CD14-positive monocyte (primary cell): Measurements from ENCODE around the gene SNCAIP. TPM values are rescaled to one million over a fixed set of nuclear protein-coding genes. Genes with fewer than 3 reads are reported as not detected.

ENCODE experiments used
- DNase-seq, 3 donors: peaks; one replicate each; pipeline ENCODE4 v3.0.0-alpha.2; 2011 to 2022
- H2AFZ ChIP-seq: 2 replicates; pipeline ENCODE4 v1.6.0; 2012; ENCODE audit warnings: mild to moderate bottlenecking, low read depth, low read length, inconsistent platforms; ENCODE audit not compliant: insufficient read depth, poor library complexity, severe bottlenecking
- H3K27ac ChIP-seq, 2 donors: 1 replicate in 1 of 2; 2 replicates in 1 of 2; pipeline ENCODE4 v1.5.1; 2012 to 2013; ENCODE audit warnings: low read length in 2 of 2, control low read depth in 1 of 2, inconsistent platforms in 1 of 2, low read depth in 1 of 2, mild to moderate bottlenecking in 1 of 2
- H3K27me3 ChIP-seq, 2 donors: one replicate each; pipeline versions ENCODE4 v1.6.0 to v1.6.1; 2011 to 2013; ENCODE audit warnings: low read length in 2 of 2; ENCODE audit not compliant: control insufficient read depth in 2 of 2, insufficient read depth in 2 of 2
- H3K36me3 ChIP-seq, 2 donors: replicated peaks in 1 of 2; 1 replicate in 1 of 2; 2 replicates in 1 of 2; pipeline versions ENCODE4 v1.5.1 to v1.6.1; 2012 to 2013; ENCODE audit warnings: low read length in 2 of 2, control low read depth in 1 of 2, inconsistent platforms in 1 of 2, mild to moderate bottlenecking in 1 of 2; ENCODE audit not compliant: insufficient read depth in 2 of 2, control insufficient read depth in 1 of 2
- H3K4me1 ChIP-seq, 2 donors: 1 replicate in 1 of 2; 2 replicates in 1 of 2; pipeline versions ENCODE4 v1.5.1 to v1.6.1; 2012 to 2013; ENCODE audit warnings: low read length in 2 of 2, control low read depth in 1 of 2, inconsistent platforms in 1 of 2, mild to moderate bottlenecking in 1 of 2, moderate library complexity in 1 of 2; ENCODE audit not compliant: insufficient read depth in 2 of 2, control insufficient read depth in 1 of 2
- H3K4me2 ChIP-seq: replicated peaks from 2 replicates; pipeline ENCODE3; 2012; ENCODE audit warnings: low read length, moderate library complexity, mild to moderate bottlenecking; ENCODE audit not compliant: poor library complexity, severe bottlenecking; ENCODE audit errors: extremely low read depth
- H3K4me3 ChIP-seq, 3 experiments: fragments of 200-600 bp in 1 of 3; sonication (generic) in 1 of 3; replicated peaks in 1 of 3; 1 replicate in 2 of 3; 2 replicates in 1 of 3; pipeline ENCODE4 v1.5.1; 2011 to 2013; ENCODE audit warnings: low read length in 3 of 3, mild to moderate bottlenecking in 3 of 3, control low read depth in 2 of 3, low read depth in 2 of 3, inconsistent platforms in 1 of 3, moderate library complexity in 1 of 3
- H3K79me2 ChIP-seq: 2 replicates; pipeline ENCODE4 v1.6.0; 2012; ENCODE audit warnings: mild to moderate bottlenecking, control low read depth, inconsistent platforms, low read length, moderate library complexity; ENCODE audit not compliant: insufficient read depth
- H3K9ac ChIP-seq: 2 replicates; pipeline ENCODE4 v1.6.0; 2017; ENCODE audit warnings: low read length, mild to moderate bottlenecking; ENCODE audit not compliant: insufficient read depth, poor library complexity, severe bottlenecking
- H3K9me3 ChIP-seq, 2 donors: replicated peaks in 1 of 2; 1 replicate in 1 of 2; 2 replicates in 1 of 2; pipeline versions ENCODE4 v1.5.1 to v1.6.1; 2012 to 2013; ENCODE audit warnings: low read length in 2 of 2, control low read depth in 1 of 2; ENCODE audit not compliant: control insufficient read depth in 1 of 2, insufficient read depth in 1 of 2
- H4K20me1 ChIP-seq: 2 replicates; pipeline ENCODE4 v1.6.0; 2012; ENCODE audit warnings: mild to moderate bottlenecking, low read length, control low read depth, moderate library complexity; ENCODE audit not compliant: insufficient read depth
- H3K27ac Mint-ChIP-seq, 7 donors: one replicate each; pipeline ENCODE4 v1.8.0; 2020; ENCODE audit warnings: mild to moderate bottlenecking in 7 of 7, mixed read lengths in 7 of 7, moderate library complexity in 6 of 7, inconsistent platforms in 2 of 7
- H3K27me3 Mint-ChIP-seq, 3 donors: one replicate each; pipeline ENCODE4 v1.8.0; 2021 to 2022; ENCODE audit warnings: low read depth in 3 of 3, mild to moderate bottlenecking in 3 of 3, mixed read lengths in 3 of 3, moderate library complexity in 3 of 3, inconsistent platforms in 1 of 3
- H3K36me3 Mint-ChIP-seq, 2 donors: one replicate each; pipeline ENCODE4 v1.8.0; 2020; ENCODE audit warnings: mixed read lengths in 2 of 2, inconsistent platforms in 1 of 2, mild to moderate bottlenecking in 1 of 2
- H3K4me1 Mint-ChIP-seq: one replicate; pipeline ENCODE4 v1.8.0; 2020; ENCODE audit warnings: mild to moderate bottlenecking, mixed read lengths
- H3K4me3 Mint-ChIP-seq, 2 donors: one replicate each; pipeline ENCODE4 v1.8.0; 2020; ENCODE audit warnings: mild to moderate bottlenecking in 2 of 2, mixed read lengths in 2 of 2, moderate library complexity in 1 of 2
- H3K9me3 Mint-ChIP-seq, 7 donors: one replicate each; pipeline ENCODE4 v1.8.0; 2020 to 2022; ENCODE audit warnings: mixed read lengths in 7 of 7, mild to moderate bottlenecking in 6 of 7, moderate library complexity in 6 of 7, inconsistent platforms in 2 of 7
- WGBS: methylation state at CpG from one replicate; pipeline ENCODE4 v1.1.5; 2013; ENCODE audit warnings: missing lambda C conversion rate; ENCODE audit not compliant: insufficient coverage; 5-methylcytosine and 5-hydroxymethylcytosine counted together
- intact Hi-C, 2 donors: fragments of 100-400 bp; cut with micrococcal nuclease; formaldehyde crosslinking; loops; one replicate each; pipeline versions ENCODE4 v1.15.0 to v1.15.1; 2023
- polyA plus RNA-seq, 3 donors: library from polyadenylated mRNA; depleted of rRNA in 1 of 3; unstranded in 2 of 3; stranded (reverse) in 1 of 3; fragments of 300-500 nt in 2 of 3; fragments of >200 nt in 1 of 3; fragmentation: Illumina TruSeq in 2 of 3; gene quantifications; 1 replicate in 2 of 3; 2 replicates in 1 of 3; pipeline ENCODE4 v1.2.3, GENCODE V29; 2012 to 2021
- TF ChIP-seq, protein P1 (sequence below): fragments of 200-600 bp; IDR thresholded peaks from one replicate; pipeline ENCODE4 v1.8.0; 2022; ENCODE audit warnings: antibody characterized with exemption, mild to moderate bottlenecking

Gene SNCAIP
- polyA plus RNA-seq, 3 donors: not detected

GRCh38 chr5:122401976-122402725, 90.1 kb downstream of the SNCAIP start:
- no peaks in the 10 kb centered on the region for H3K4me1 ChIP-seq
- no peak for DNase-seq
- intact Hi-C loops: no loop called here
- no peaks in the 10 kb centered on the region for H3K4me1 Mint-ChIP-seq
- no peak overlapping the region for H3K4me3 Mint-ChIP-seq
- no peaks in the 10 kb centered on the region for H4K20me1 ChIP-seq
- H3K27me3 ChIP-seq: no peaks in the 10 kb centered on the region
- H3K36me3 ChIP-seq: no peaks in the 10 kb centered on the region
- H3K9me3 Mint-ChIP-seq: peaks cover 0 to 3% (median 0%) of the 10 kb centered on the region in 7 donors
- TF ChIP-seq, protein P1, sequence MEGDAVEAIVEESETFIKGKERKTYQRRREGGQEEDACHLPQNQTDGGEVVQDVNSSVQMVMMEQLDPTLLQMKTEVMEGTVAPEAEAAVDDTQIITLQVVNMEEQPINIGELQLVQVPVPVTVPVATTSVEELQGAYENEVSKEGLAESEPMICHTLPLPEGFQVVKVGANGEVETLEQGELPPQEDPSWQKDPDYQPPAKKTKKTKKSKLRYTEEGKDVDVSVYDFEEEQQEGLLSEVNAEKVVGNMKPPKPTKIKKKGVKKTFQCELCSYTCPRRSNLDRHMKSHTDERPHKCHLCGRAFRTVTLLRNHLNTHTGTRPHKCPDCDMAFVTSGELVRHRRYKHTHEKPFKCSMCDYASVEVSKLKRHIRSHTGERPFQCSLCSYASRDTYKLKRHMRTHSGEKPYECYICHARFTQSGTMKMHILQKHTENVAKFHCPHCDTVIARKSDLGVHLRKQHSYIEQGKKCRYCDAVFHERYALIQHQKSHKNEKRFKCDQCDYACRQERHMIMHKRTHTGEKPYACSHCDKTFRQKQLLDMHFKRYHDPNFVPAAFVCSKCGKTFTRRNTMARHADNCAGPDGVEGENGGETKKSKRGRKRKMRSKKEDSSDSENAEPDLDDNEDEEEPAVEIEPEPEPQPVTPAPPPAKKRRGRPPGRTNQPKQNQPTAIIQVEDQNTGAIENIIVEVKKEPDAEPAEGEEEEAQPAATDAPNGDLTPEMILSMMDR: no peak
- H3K27ac Mint-ChIP-seq: no peak overlapping the region
- H3K27me3 Mint-ChIP-seq: peaks cover 0 to 7% (median 3%) of the 10 kb centered on the region in 3 donors
- H2AFZ ChIP-seq: no peak overlapping the region
- H3K4me3 ChIP-seq: no peak overlapping the region
- no peak overlapping the region for H3K9ac ChIP-seq
- H3K9me3 ChIP-seq: no peaks in the 10 kb centered on the region
- 100% methylated on average over 1 of the region's 4 CpGs for WGBS
- H3K27ac ChIP-seq: no peak overlapping the region
- no peak overlapping the region for H3K4me2 ChIP-seq
- no peaks in the 10 kb centered on the region for H3K36me3 Mint-ChIP-seq
- no peaks in the 10 kb centered on the region for H3K79me2 ChIP-seq

DNA sequence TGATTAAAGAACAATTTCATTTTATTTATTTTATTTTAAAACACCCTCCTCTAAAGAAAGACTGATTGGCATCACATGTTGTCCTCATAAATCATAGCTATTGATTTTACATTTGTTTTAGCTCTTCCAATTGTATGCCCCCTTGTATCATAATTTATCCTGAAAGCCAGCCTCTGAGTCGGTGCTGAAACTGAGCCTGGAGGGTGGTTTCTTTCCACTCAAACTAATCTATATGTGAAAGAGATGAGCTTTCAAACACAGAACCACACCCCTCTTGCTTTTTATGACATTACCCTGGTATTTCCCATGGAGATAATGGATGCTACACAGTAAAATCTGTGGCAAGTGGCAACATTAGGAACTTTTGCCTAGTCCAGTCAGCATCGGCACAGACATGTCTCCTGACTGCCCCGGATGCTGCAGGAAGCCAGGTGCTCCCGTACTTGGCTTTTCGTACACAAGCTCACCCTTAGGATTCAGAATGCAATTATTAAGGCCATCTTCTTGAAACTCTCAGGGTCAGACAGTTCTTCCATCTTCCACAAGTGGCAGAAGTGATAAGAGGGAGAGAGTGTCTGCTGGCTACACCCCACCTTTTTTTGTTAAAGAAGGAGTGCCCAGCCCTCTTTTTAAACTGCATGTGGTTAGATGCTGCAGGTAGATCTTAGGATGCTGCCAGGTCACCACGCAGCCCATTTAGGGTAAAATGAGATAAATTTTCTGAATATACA, 91.1 kb downstream of the SNCAIP start:
- H3K27ac Mint-ChIP-seq: no peak overlapping the region
- DNase-seq: no peak
- intact Hi-C loops: no loop called here
- no peak overlapping the region for H3K9ac ChIP-seq
- no peaks in the 10 kb centered on the region for H3K36me3 ChIP-seq
- H3K27me3 ChIP-seq: no peaks in the 10 kb centered on the region
- TF ChIP-seq, protein P1: no peak
- no peaks in the 10 kb centered on the region for H3K36me3 Mint-ChIP-seq
- no peak overlapping the region for H2AFZ ChIP-seq
- H3K4me3 Mint-ChIP-seq: no peak overlapping the region
- no peak overlapping the region for H3K4me3 ChIP-seq
- H4K20me1 ChIP-seq: no peaks in the 10 kb centered on the region
- no peaks in the 10 kb centered on the region for H3K4me1 ChIP-seq
- H3K4me2 ChIP-seq: no peak overlapping the region
- H3K79me2 ChIP-seq: no peaks in the 10 kb centered on the region
- WGBS: 100% methylated on average over 2 of the region's 6 CpGs
- H3K9me3 Mint-ChIP-seq: peaks cover 0 to 3% (median 0%) of the 10 kb centered on the region in 7 donors
- no peaks in the 10 kb centered on the region for H3K4me1 Mint-ChIP-seq
- no peaks in the 10 kb centered on the region for H3K9me3 ChIP-seq
- H3K27me3 Mint-ChIP-seq: peaks cover 0 to 7% (median 3%) of the 10 kb centered on the region in 3 donors
- H3K27ac ChIP-seq: no peak overlapping the region
